Measurements from ENCODE around the gene CEACAM21. TPM values are rescaled to one million over a fixed set of nuclear protein-coding genes. Genes with fewer than 3 reads are reported as not detected.

CEACAM21 gene
- under 1 TPM; 0.44 to 0.66 (median 0.64) TPM for total RNA-seq

DNA sequence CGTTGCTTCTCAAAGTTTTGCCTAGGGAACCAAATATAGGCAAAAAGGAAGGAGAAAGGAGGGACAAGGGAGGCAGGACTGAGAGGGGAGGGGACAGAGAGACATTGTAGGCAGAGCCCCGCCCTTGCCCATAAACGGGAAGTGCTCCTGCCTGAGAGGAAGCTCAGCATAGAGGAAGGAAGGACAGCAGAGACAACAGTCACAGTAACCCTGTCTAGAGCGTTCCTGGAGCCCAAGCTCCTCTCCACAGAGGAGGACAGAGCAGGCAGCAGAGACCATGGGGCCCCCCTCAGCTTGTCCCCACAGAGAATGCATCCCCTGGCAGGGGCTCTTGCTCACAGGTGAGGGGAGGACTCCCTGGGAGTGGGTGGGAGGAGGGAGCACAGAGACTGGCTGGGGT, at the start of gene CEACAM21:
Gene CEACAM21, plus strand, starts transcription at position 169 of the 400 bp plus-strand sequence. Its CDS starts 109 bp downstream, at position 278.
- no peaks in the 10 kb centered on the region for H3K36me3 ChIP-seq
- no peak within 1 kb of the TSS for H3K27ac ChIP-seq
- no peak within 1 kb of the TSS for H3K4me3 ChIP-seq
- H3K4me1 ChIP-seq = no peaks in the 10 kb centered on the region
- TF ChIP-seq POLR2AphosphoS5 (IDR thresholded peaks at IDR 0.05) (no peak), POLR2A (IDR thresholded peaks at IDR 0.05) (no peak)
- TF ChIP-seq, protein P1, sequence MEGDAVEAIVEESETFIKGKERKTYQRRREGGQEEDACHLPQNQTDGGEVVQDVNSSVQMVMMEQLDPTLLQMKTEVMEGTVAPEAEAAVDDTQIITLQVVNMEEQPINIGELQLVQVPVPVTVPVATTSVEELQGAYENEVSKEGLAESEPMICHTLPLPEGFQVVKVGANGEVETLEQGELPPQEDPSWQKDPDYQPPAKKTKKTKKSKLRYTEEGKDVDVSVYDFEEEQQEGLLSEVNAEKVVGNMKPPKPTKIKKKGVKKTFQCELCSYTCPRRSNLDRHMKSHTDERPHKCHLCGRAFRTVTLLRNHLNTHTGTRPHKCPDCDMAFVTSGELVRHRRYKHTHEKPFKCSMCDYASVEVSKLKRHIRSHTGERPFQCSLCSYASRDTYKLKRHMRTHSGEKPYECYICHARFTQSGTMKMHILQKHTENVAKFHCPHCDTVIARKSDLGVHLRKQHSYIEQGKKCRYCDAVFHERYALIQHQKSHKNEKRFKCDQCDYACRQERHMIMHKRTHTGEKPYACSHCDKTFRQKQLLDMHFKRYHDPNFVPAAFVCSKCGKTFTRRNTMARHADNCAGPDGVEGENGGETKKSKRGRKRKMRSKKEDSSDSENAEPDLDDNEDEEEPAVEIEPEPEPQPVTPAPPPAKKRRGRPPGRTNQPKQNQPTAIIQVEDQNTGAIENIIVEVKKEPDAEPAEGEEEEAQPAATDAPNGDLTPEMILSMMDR (IDR thresholded peaks at IDR 0.05) = no peak
- DNase-seq (ENCODE audit: low spot score in 2 of 2) = no peak
- H3K9me3 ChIP-seq = peaks cover 2 to 4% of the 10 kb centered on the region in 2 donors
- intact Hi-C loops (cut with DNase I; ENCODE audit: low total_unique reads) = no loop called here
- no peaks in the 10 kb centered on the region for H3K27me3 ChIP-seq

DNA sequence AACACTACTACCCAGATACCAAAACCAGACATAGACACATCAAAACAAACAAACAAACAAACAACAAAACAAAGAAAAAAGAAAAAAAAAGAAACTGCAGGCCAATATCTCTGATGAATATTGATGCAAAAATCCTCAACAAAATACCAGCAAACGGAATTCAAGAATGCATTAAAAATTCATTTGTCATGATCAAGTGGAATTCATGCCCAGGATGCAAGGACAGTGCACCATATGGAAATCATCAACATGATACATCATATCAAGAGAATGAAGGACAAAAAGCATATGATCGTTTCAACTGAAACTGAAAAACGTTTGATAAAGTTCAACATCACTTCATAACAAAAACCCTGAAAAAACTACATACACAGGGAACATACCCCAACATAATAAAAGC, 48.9 kb upstream of the CEACAM21 start:
- TF ChIP-seq, protein P1 (IDR thresholded peaks at IDR 0.05) = no peak
- TF ChIP-seq POLR2A (IDR thresholded peaks at IDR 0.05) (no peak), POLR2AphosphoS5 (IDR thresholded peaks at IDR 0.05) (no peak)
- Histone ChIP-seq H3K36me3 (no peaks in the 10 kb centered on the region), H3K9me3 (peaks cover 9% of the 10 kb centered on the region in 2 donors), H3K27me3 (peaks cover 0 to 31% of the 10 kb centered on the region in 2 donors), H3K4me1 (peaks cover 0 to 4% of the 10 kb centered on the region in 2 donors), H3K27ac (no peak overlapping the region), H3K4me3 (no peak overlapping the region)
- intact Hi-C loops (cut with DNase I; ENCODE audit: low total_unique reads) = no loop called here
- no peak for DNase-seq (ENCODE audit: low spot score in 2 of 2)

DNA sequence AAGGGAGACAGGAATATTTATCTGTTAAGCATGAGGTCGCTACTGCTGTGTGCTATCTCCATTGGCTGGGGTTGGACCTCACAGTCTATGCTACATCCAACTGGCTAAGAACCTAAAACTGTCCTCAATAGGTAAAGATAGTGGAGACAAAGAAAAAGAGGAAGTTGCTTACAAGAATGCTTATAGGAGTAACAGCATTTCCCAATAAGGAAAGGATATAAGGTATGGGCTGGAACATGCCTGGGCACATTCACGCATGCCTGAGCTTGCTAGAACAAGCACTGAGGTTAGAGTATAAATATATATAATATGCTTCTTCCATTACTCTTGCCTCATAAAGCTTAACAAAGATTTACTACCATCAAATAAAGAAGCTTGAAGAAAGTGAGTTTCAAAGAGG, 47.9 kb upstream of the CEACAM21 start:
- TF ChIP-seq POLR2A (IDR thresholded peaks at IDR 0.05) = no peak
- TF ChIP-seq POLR2AphosphoS5 (IDR thresholded peaks at IDR 0.05) = no peak
- TF ChIP-seq, protein P1 (IDR thresholded peaks at IDR 0.05) = no peak
- intact Hi-C loops (cut with DNase I; ENCODE audit: low total_unique reads) = no loop called here

DNA sequence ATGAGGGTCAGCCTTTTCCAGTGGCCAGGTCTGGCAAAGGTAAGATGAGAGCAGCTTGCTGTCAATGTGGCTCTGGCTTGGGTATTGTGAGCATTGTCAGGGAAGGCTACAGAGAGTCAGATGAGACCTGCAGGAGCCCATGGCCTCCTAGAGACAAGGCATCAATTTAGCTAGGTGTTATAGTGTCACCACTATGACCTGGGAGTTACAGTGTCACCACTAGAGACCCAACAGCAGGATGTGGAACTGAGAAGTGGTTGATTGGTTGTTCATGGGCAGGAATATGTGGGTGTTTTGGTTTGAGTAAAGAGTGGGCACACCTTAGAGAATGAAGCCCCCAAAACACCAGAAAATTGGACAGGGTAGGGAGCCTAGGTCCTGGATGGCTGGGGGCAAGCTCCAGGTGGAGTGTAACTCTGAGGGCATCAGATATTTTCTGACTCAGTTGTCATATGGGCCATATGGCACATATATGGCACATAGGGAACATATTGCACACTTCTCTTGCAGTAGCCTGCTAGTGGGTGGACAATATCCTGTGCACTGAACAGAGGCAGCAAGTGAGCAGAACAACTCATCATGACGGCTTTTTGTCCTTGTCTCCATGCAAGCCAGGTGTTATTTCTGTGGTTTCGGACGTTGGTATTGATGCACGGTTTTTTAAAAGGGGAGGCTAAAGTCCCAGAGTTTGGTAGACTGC, 46.3 kb upstream of the CEACAM21 start:
- Histone ChIP-seq H3K36me3 (no peaks in the 10 kb centered on the region), H3K4me1 (peaks cover 0 to 5% of the 10 kb centered on the region in 2 donors), H3K9me3 (peaks cover 9% of the 10 kb centered on the region in 2 donors), H3K27me3 (peaks cover 0 to 6% of the 10 kb centered on the region in 2 donors), H3K27ac (no peak overlapping the region), H3K4me3 (no peak overlapping the region)
- intact Hi-C loops (cut with DNase I; ENCODE audit: low total_unique reads) = no loop called here
- no peak for DNase-seq (ENCODE audit: low spot score in 2 of 2)
- TF ChIP-seq POLR2A (IDR thresholded peaks at IDR 0.05) = no peak
- TF ChIP-seq, protein P1 (IDR thresholded peaks at IDR 0.05) = no peak
- TF ChIP-seq POLR2AphosphoS5 (IDR thresholded peaks at IDR 0.05) = no peak

More for the DNA sequence above, 47.9 kb upstream of the CEACAM21 start:
- H3K4me1 ChIP-seq = peaks cover 0 to 5% of the 10 kb centered on the region in 2 donors
- DNase-seq (ENCODE audit: low spot score in 2 of 2) = no peak
- peaks cover 9% of the 10 kb centered on the region in 2 donors for H3K9me3 ChIP-seq
- H3K4me3 ChIP-seq = no peak overlapping the region
- no peaks in the 10 kb centered on the region for H3K36me3 ChIP-seq
- H3K27me3 ChIP-seq = peaks cover 0 to 21% of the 10 kb centered on the region in 2 donors
- no peak overlapping the region for H3K27ac ChIP-seq

DNA sequence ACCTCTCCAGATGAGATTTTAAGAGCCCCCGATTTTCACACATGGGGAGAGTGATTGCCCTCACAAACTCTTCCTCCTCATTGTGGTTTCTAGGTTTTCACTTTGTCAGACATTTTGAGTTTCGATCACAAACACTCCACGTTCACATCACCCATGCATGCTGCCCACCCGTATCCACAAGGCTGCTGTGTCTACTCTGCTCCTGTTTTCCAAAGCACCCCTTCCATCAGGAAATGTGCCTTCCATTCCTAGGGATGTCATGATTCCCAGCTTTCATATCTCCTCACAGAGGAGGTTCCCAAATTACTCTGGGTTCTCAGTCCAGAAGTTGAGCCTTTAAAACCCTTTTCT, 45.8 kb upstream of the CEACAM21 start:
- no peak for DNase-seq (ENCODE audit: low spot score in 2 of 2)
- peak overlapping the region in 2 of 3 donors; percentile 5 to 64 for H3K4me3 ChIP-seq
- H3K9me3 ChIP-seq = peaks cover 9% of the 10 kb centered on the region in 2 donors
- peak overlapping the region; percentile 91 to 96 for H3K27ac ChIP-seq
- intact Hi-C loops (cut with DNase I; ENCODE audit: low total_unique reads) = no loop called here
- H3K4me1 ChIP-seq = peaks cover 0 to 5% of the 10 kb centered on the region in 2 donors
- H3K27me3 ChIP-seq = peaks cover 0 to 2% of the 10 kb centered on the region in 2 donors
- no peaks in the 10 kb centered on the region for H3K36me3 ChIP-seq
- no peak for TF ChIP-seq POLR2A (IDR thresholded peaks at IDR 0.05)
- no peak for TF ChIP-seq POLR2AphosphoS5 (IDR thresholded peaks at IDR 0.05)
- TF ChIP-seq, protein P1 (IDR thresholded peaks at IDR 0.05) = no peak

All from breast epithelium (tissue), 4 donors.